Fibroblast of pulmonary artery (primary cell): Measurements from ENCODE around the gene PIM3.

Experiments
- DNase-seq: peaks from one replicate; pipeline ENCODE4 v3.0.0-alpha.2; 2010; ENCODE audit warnings: low read depth
- H3K4me3 ChIP-seq: replicated peaks from 2 replicates; pipeline ENCODE4 v1.5.1; 2011; ENCODE audit warnings: low read depth, mild to moderate bottlenecking, control low read depth, low read length, moderate library complexity
- TF ChIP-seq, protein P1 (sequence below): IDR thresholded peaks from 2 replicates; pipeline ENCODE4 v1.5.1; 2011; ENCODE audit warnings: mild to moderate bottlenecking, control low read depth, low read length, inconsistent platforms; ENCODE audit errors: missing control alignments

The PIM3 gene

GRCh38 chr22:49998718-49999062 is 38.1 kb downstream of the PIM3 start:
- TF ChIP-seq, protein P1, sequence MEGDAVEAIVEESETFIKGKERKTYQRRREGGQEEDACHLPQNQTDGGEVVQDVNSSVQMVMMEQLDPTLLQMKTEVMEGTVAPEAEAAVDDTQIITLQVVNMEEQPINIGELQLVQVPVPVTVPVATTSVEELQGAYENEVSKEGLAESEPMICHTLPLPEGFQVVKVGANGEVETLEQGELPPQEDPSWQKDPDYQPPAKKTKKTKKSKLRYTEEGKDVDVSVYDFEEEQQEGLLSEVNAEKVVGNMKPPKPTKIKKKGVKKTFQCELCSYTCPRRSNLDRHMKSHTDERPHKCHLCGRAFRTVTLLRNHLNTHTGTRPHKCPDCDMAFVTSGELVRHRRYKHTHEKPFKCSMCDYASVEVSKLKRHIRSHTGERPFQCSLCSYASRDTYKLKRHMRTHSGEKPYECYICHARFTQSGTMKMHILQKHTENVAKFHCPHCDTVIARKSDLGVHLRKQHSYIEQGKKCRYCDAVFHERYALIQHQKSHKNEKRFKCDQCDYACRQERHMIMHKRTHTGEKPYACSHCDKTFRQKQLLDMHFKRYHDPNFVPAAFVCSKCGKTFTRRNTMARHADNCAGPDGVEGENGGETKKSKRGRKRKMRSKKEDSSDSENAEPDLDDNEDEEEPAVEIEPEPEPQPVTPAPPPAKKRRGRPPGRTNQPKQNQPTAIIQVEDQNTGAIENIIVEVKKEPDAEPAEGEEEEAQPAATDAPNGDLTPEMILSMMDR = no peak
- no peak overlapping the region for H3K4me3 ChIP-seq
- no peak for DNase-seq

GRCh38 chr22:49999063-49999945 is 38.7 kb downstream of the PIM3 start:
- H3K4me3 ChIP-seq = peak overlapping the region; percentile 27
- DNase-seq = no peak
- TF ChIP-seq, protein P1 = no peak

DNA sequence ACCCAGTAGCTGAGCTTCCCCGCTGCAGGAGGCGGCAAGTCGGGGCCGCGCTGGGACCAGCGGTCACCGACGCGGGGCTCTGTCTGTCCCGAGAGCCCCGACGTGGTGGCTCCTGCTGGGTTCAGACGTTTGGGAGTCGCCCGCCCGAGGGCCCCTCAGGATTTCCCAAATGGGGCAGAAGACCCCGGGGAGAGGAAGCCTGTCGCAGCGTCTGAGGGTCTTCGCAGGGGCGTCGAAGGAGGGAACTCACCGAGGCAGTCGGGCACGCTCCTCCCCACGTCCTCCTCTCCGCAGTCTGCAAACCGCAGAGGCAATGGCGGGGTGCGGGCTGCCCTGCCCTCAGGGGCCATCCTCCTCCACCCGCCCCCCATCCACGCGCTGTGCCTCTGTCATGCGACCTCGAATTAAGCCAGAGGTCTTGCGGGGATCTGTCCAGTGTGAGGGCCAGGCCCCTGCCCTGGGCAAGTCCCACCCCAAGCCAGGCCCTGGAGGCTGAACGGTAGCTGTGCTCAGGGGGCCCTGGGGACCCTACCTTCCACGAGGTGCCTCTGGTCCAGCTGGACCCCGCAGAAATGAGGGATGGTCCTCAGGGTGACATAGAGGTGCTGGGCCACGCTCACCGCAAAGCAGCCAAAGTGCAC is 39.5 kb downstream of the PIM3 start:
- H3K4me3 ChIP-seq = peak overlapping the region; percentile 19
- TF ChIP-seq, protein P1 = no peak
- no peak for DNase-seq

- TF ChIP-seq, protein P1 = no peak
- H3K4me3 ChIP-seq = no peak overlapping the region
- no peak for DNase-seq
These were observed 40.2 kb downstream of the PIM3 start for GRCh38 chr22:50000587-50001387.

DNA sequence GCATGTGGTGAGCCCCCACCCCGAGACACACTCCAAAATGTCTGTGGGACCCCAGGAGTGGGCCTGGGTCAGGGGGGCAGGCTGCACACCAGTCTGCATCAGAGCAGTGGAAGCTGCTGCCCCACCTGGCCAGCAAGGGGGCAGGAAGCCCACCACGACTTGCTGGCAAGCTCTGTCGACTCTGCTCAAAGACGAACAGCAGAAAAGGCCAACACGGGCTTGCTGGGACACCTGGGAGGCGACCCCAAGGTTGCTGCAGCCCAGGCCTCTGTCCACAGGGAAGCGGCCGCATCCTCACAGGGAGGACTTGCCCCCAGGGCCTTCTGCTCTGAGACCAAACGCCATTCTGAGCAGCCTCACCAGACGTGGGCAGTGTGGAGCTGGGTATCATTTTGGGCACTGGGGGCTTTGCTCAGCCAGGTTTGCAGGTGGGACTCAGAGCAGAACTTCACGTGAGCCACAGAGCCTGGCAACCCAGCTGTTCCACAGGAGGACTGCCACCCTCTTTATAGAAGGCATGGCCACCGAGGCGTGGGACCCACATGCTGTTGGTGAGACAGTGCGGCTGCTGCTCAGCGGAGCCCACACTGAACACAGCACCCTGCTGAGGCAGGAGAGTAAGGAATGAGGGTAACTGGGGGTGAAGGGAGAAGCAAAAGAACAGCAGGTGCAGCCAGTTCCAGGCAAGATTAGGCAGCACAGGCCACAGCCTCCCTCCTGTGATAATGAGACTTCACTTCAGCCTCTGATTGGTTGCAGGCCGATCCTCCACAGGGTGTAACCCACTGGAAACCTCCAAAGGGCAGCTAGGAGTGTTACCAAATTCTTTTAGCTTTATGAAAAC is 41.0 kb downstream of the PIM3 start:
- H3K4me3 ChIP-seq = no peak overlapping the region
- no peak for DNase-seq
- TF ChIP-seq, protein P1 = no peak

- TF ChIP-seq, protein P1 = no peak
- DNase-seq = peak; percentile 13
- no peak overlapping the region for H3K4me3 ChIP-seq
These were observed 42.2 kb downstream of the PIM3 start for GRCh38 chr22:50002791-50003190.
